Measurements from ENCODE around the gene ZCCHC24. TPM values are rescaled to one million over a fixed set of nuclear protein-coding genes. Genes with fewer than 3 reads are reported as not detected.
A peak's percentile ranks its signal among the peaks of the same experiment; 100 is the strongest.

The ZCCHC24 gene
- polyA plus RNA-seq, 3 donors: 3.9 to 5.0 (median 4.0) TPM

DNA sequence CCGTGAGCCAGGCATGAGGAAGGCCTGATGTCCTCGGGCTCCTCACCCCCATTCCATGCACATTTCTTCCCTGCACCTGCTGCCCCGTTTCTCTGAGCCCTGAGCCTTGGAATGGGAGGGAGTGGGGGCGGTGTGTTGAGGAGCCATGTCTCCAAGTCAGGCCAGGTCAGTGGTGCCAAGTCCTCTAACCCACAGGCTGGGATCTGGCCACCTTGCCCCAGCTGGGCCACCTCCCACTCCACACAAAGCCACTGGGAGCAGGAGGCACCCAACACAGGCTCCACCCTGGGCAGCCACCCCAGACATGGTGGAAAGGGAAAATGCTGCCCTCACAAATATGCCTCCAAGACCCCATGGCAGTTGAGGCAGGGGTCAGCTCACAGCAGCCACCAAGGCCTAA is 27.7 kb downstream of the ZCCHC24 start:
- Histone ChIP-seq H4K20me1 (ENCODE audit: insufficient read depth, low read length) (no peaks in the 10 kb centered on the region), H3K4me2 (replicated peaks; ENCODE audit: extremely low read depth, low read length, poor library complexity, severe bottlenecking) (peak overlapping the region; percentile 24), H3K4me1 (ENCODE audit: control insufficient read depth in 1 of 2, insufficient read depth in 2 of 2, low read length in 2 of 2) (peaks cover 0 to 65% of the 10 kb centered on the region in 2 donors), H3K27ac (ENCODE audit: low read depth in 1 of 2, low read length in 2 of 2) (no peak overlapping the region), H3K27me3 (ENCODE audit: control insufficient read depth in 2 of 2, insufficient read depth in 2 of 2, low read length in 2 of 2) (no peaks in the 10 kb centered on the region), H2AFZ (ENCODE audit: insufficient read depth, low read depth, low read length, poor library complexity, severe bottlenecking) (no peak overlapping the region), H3K79me2 (ENCODE audit: insufficient read depth, low read length) (no peaks in the 10 kb centered on the region), H3K9ac (ENCODE audit: insufficient read depth, low read length, poor library complexity, severe bottlenecking) (no peak overlapping the region), H3K4me3 (replicated peaks in 1 of 3; ENCODE audit: low read depth in 2 of 3, low read length in 3 of 3) (peak overlapping the region in 1 of 3 experiments; percentile 6), H3K36me3 (replicated peaks in 1 of 2; ENCODE audit: control insufficient read depth in 1 of 2, insufficient read depth in 2 of 2, low read length in 2 of 2) (peaks cover 0 to 5% of the 10 kb centered on the region in 2 donors), H3K9me3 (replicated peaks in 1 of 2; ENCODE audit: control insufficient read depth in 1 of 2, insufficient read depth in 1 of 2, low read length in 2 of 2) (no peaks in the 10 kb centered on the region)
- H3K36me3 Mint-ChIP-seq: peaks cover 30 to 47% of the 10 kb centered on the region in 2 donors
- H3K4me1 Mint-ChIP-seq: peaks cover 21% of the 10 kb centered on the region
- DNase-seq: no peak
- no peaks in the 10 kb centered on the region for H3K9me3 Mint-ChIP-seq
- no CpG with 5 or more reads among the region's 4 CpGs for WGBS (ENCODE audit: insufficient coverage)
- peaks cover 3 to 4% (median 4%) of the 10 kb centered on the region in 3 donors for H3K27me3 Mint-ChIP-seq (ENCODE audit: low read depth in 3 of 3)
- H3K27ac Mint-ChIP-seq: peak overlapping the region in 3 of 7 donors; percentile 8 to 82 (median 53)
- intact Hi-C loops (cut with micrococcal nuclease): no loop called here
- TF ChIP-seq CTCF (IDR thresholded peaks at IDR 0.05): no peak
- H3K4me3 Mint-ChIP-seq: no peak overlapping the region

DNA sequence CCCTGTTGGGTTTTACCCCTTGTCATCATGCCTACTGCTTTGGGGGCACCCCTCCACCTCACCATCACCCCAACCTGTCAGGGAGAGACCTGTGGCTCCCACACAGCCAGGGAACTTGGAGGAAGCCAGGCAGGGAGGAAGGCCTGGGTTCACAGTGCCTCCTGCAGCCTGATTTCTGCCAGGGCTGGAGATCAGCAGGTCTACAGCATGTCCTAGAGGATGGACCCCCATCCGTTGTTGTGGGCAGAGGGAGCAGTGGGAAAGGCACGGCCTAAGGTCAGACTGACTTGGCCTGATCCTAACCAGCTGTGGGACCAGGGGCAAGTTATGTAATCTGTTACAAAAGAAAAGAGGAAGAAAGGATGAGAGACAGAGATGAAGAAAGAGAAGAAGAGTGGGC is 28.2 kb downstream of the ZCCHC24 start:
- Histone ChIP-seq H3K79me2 (ENCODE audit: insufficient read depth, low read length) (peaks cover 4% of the 10 kb centered on the region), H3K9ac (ENCODE audit: insufficient read depth, low read length, poor library complexity, severe bottlenecking) (no peak overlapping the region), H3K9me3 (replicated peaks in 1 of 2; ENCODE audit: control insufficient read depth in 1 of 2, insufficient read depth in 1 of 2, low read length in 2 of 2) (no peaks in the 10 kb centered on the region), H4K20me1 (ENCODE audit: insufficient read depth, low read length) (no peaks in the 10 kb centered on the region), H3K4me2 (replicated peaks; ENCODE audit: extremely low read depth, low read length, poor library complexity, severe bottlenecking) (peak overlapping the region; percentile 24), H3K27me3 (ENCODE audit: control insufficient read depth in 2 of 2, insufficient read depth in 2 of 2, low read length in 2 of 2) (no peaks in the 10 kb centered on the region), H3K27ac (ENCODE audit: low read depth in 1 of 2, low read length in 2 of 2) (peak overlapping the region in 1 of 2 donors; percentile 36), H3K36me3 (replicated peaks in 1 of 2; ENCODE audit: control insufficient read depth in 1 of 2, insufficient read depth in 2 of 2, low read length in 2 of 2) (peaks cover 0 to 2% of the 10 kb centered on the region in 2 donors), H3K4me1 (ENCODE audit: control insufficient read depth in 1 of 2, insufficient read depth in 2 of 2, low read length in 2 of 2) (peaks cover 0 to 65% of the 10 kb centered on the region in 2 donors), H2AFZ (ENCODE audit: insufficient read depth, low read depth, low read length, poor library complexity, severe bottlenecking) (no peak overlapping the region), H3K4me3 (replicated peaks in 1 of 3; ENCODE audit: low read depth in 2 of 3, low read length in 3 of 3) (peak overlapping the region in 1 of 3 experiments; percentile 6)
- Mint-ChIP-seq H3K9me3 (no peaks in the 10 kb centered on the region), H3K27ac (peak overlapping the region in 5 of 7 donors; percentile 16 to 82 (median 53)), H3K4me3 (peak overlapping the region in 1 of 2 donors; percentile 70), H3K4me1 (peaks cover 16% of the 10 kb centered on the region), H3K27me3 (ENCODE audit: low read depth in 3 of 3) (peaks cover 3 to 4% (median 4%) of the 10 kb centered on the region in 3 donors), H3K36me3 (peaks cover 27 to 44% of the 10 kb centered on the region in 2 donors)
- 10% methylated on average over 2 of the region's 2 CpGs for WGBS (ENCODE audit: insufficient coverage)
- no peak for TF ChIP-seq CTCF (IDR thresholded peaks at IDR 0.05)
- intact Hi-C loops (cut with micrococcal nuclease): no loop called here
- DNase-seq: peak in 2 of 3 donors; percentile 31 to 34

Data from CD14-positive monocyte (primary cell).